ENCODE results near the gene SLC22A3.
"Not testable (repeated sequence)": the region's sequence is repeated elsewhere in the genome, so short reads cannot be mapped to it uniquely, and the experiment has no call there.

Gene SLC22A3

GRCh38 chr6:160348223-160349019 is at the start of gene SLC22A3:
Gene SLC22A3 (plus strand): TSS chr6:160348378. CDS start chr6:160348420, 42 bp downstream.
- DNase-seq: peak; percentile 42 to 58

- DNase-seq: no peak
These were observed 48.6 kb upstream of the SLC22A3 start for GRCh38 chr6:160299559-160299958.

GRCh38 chr6:160300076-160300695 is 48.0 kb upstream of the SLC22A3 start:
- DNase-seq: peak in 1 of 2 experiments; percentile 22

- DNase-seq: no peak
These were observed 46.8 kb upstream of the SLC22A3 start for GRCh38 chr6:160301339-160301738.

- not testable (repeated sequence) for DNase-seq
These were observed 45.6 kb upstream of the SLC22A3 start for GRCh38 chr6:160302431-160303082.

- DNase-seq: no peak
These were observed 44.4 kb upstream of the SLC22A3 start for GRCh38 chr6:160303806-160304205.

- DNase-seq: no peak
These were observed 42.1 kb upstream of the SLC22A3 start for GRCh38 chr6:160305926-160306713.

- no peak for DNase-seq
These were observed 38.5 kb upstream of the SLC22A3 start for GRCh38 chr6:160309718-160310117.

- no peak for DNase-seq
These were observed 35.3 kb upstream of the SLC22A3 start for GRCh38 chr6:160312900-160313299.

- no peak for DNase-seq
These were observed 32.9 kb upstream of the SLC22A3 start for GRCh38 chr6:160315310-160315709.

- DNase-seq: no peak
These were observed 31.9 kb upstream of the SLC22A3 start for GRCh38 chr6:160316261-160316660.

GRCh38 chr6:160319246-160319645 is 28.9 kb upstream of the SLC22A3 start:
- DNase-seq: no peak

- DNase-seq: no peak
These were observed 26.3 kb upstream of the SLC22A3 start for GRCh38 chr6:160321729-160322505.

- no peak for DNase-seq
These were observed 20.2 kb upstream of the SLC22A3 start for GRCh38 chr6:160327981-160328380.

GRCh38 chr6:160328447-160328846 is 19.7 kb upstream of the SLC22A3 start:
- DNase-seq: no peak

- no peak for DNase-seq
These were observed 19.0 kb upstream of the SLC22A3 start for GRCh38 chr6:160329188-160329587.

- no peak for DNase-seq
These were observed 17.6 kb upstream of the SLC22A3 start for GRCh38 chr6:160330619-160331018.

- no peak for DNase-seq
These were observed 17.0 kb upstream of the SLC22A3 start for GRCh38 chr6:160331204-160331603.

- DNase-seq: no peak
These were observed 16.4 kb upstream of the SLC22A3 start for GRCh38 chr6:160331753-160332152.

- DNase-seq: no peak
These were observed 15.1 kb upstream of the SLC22A3 start for GRCh38 chr6:160333101-160333500.

GRCh38 chr6:160333841-160334240 is 14.3 kb upstream of the SLC22A3 start:
- no peak for DNase-seq

GRCh38 chr6:160336200-160336599 is 12.0 kb upstream of the SLC22A3 start:
- DNase-seq: no peak
